ENCODE results near the gene CCNY.
A peak's percentile ranks its signal among the peaks of the same experiment; 100 is the strongest.

DNA sequence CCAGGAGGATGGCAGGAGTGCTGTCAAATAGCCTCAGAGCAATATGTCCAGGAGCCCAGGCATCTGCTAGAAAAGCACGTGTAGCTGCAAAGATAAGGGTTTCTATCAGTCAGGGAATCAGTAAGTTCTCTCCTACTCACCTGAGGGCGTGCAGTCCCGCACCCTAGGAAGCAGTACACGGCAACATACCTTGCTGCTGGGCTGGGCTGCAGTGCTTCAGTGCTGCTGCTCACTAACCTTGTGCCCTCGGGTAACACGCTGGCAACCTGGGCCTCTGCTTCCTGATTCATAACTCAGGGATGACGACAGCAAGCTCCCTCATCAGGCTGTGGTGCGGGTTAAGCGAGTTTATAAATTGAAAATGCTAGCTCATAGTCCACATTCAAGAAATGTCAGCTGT lies 29.5 kb upstream of the CCNY start:
- TF ChIP-seq, protein P1, sequence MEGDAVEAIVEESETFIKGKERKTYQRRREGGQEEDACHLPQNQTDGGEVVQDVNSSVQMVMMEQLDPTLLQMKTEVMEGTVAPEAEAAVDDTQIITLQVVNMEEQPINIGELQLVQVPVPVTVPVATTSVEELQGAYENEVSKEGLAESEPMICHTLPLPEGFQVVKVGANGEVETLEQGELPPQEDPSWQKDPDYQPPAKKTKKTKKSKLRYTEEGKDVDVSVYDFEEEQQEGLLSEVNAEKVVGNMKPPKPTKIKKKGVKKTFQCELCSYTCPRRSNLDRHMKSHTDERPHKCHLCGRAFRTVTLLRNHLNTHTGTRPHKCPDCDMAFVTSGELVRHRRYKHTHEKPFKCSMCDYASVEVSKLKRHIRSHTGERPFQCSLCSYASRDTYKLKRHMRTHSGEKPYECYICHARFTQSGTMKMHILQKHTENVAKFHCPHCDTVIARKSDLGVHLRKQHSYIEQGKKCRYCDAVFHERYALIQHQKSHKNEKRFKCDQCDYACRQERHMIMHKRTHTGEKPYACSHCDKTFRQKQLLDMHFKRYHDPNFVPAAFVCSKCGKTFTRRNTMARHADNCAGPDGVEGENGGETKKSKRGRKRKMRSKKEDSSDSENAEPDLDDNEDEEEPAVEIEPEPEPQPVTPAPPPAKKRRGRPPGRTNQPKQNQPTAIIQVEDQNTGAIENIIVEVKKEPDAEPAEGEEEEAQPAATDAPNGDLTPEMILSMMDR (IDR thresholded peaks at IDR 0.05) = peak in 1 of 6 experiments; percentile 10
- peak in 1 of 2 donors; percentile 20 for TF ChIP-seq POLR2A (IDR thresholded peaks at IDR 0.05)

Measured in Peyer's patch (tissue), 4 donors.